OCI-LY3 (cell line): ENCODE results near the gene FHIP2A.

ENCODE experiments used
- EZH2phosphoT487 ChIP-seq: fragments of 200-600 bp; shearing (Covaris generic); IDR thresholded peaks from 2 replicates; pipeline ENCODE4 v1.6.1; 2018; ENCODE audit warnings: antibody characterized with exemption, mixed run types, low read depth
- TF ChIP-seq, protein P1 (sequence below): fragments of 200-600, 300-600 bp; sonication (generic); IDR thresholded peaks from 2 replicates; pipeline ENCODE4 v1.5.1; 2014; ENCODE audit warnings: antibody characterized with exemption, low read length, low read depth

DNA sequence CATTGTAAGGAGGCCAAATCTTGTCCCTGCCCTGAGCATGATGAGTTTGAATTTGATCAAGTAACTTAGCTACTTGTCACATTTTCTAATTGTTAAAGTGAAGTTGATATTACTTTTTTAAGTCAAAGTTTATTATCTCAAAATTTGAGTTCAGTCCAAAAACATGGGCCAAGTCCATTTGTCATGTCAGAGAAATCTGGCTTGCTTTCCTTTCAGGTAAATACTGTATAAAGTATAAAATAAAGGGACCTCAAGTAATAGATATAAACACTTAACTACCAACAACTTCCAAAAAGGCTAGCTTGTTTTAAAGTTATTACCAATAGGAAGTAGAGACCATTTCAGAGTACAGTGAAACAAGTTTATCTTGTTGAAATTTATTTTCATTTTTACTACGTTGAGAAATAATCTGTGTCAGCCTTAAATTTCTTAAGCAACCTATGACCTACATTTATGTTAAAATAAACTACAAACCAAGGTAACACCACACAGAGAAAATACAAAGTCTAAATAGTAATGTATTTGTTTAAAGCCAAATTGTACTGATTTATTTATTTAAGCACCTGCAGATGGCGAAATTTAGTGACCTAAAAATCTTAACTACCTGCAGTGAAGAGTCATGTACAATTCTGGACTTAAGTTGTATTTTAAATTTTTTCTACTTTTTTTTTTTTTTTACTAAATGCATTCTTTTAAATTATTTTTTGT, 36.5 kb downstream of the FHIP2A start:
- TF ChIP-seq, protein P1, sequence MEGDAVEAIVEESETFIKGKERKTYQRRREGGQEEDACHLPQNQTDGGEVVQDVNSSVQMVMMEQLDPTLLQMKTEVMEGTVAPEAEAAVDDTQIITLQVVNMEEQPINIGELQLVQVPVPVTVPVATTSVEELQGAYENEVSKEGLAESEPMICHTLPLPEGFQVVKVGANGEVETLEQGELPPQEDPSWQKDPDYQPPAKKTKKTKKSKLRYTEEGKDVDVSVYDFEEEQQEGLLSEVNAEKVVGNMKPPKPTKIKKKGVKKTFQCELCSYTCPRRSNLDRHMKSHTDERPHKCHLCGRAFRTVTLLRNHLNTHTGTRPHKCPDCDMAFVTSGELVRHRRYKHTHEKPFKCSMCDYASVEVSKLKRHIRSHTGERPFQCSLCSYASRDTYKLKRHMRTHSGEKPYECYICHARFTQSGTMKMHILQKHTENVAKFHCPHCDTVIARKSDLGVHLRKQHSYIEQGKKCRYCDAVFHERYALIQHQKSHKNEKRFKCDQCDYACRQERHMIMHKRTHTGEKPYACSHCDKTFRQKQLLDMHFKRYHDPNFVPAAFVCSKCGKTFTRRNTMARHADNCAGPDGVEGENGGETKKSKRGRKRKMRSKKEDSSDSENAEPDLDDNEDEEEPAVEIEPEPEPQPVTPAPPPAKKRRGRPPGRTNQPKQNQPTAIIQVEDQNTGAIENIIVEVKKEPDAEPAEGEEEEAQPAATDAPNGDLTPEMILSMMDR, result no peak
- no peak for TF ChIP-seq EZH2phosphoT487
